ENCODE data around the gene IL1RL1.
"Not testable (repeated sequence)": the region's sequence is repeated elsewhere in the genome, so short reads cannot be mapped to it uniquely, and the experiment has no call there.

IL1RL1 gene

DNA sequence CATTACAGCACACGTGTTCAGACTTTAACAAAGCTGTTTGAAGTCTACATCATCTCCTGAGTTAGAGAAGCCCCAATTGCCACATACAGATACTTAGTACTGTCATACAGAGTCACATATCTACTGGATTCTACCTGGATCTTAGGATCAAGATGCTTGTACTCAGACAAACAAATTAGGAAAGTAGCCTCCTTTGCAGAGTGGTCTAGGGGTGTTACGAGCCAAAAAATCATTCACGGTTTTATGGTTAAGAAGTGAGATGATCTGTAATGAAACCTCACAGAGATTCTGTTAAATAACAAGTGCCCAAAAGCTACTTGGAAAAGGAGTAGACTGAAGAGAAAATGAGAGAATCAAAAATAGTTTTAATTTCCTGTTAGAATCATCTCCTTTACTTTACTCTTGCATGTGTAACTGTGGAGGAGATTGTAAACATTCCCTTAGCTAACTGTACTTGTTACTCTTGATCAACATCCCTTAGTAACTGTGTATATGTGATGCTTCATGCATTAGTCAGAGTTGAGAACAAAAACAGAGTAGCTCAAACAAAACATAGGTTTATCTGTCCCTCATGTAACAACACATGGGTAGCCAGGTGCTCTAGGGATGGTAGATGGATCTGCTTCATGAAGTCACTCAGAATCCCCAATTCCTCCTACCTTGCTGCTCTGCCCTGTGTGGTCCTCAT lies 16.4 kb upstream of the IL1RL1 start:
- DNase-seq = no peak

DNA sequence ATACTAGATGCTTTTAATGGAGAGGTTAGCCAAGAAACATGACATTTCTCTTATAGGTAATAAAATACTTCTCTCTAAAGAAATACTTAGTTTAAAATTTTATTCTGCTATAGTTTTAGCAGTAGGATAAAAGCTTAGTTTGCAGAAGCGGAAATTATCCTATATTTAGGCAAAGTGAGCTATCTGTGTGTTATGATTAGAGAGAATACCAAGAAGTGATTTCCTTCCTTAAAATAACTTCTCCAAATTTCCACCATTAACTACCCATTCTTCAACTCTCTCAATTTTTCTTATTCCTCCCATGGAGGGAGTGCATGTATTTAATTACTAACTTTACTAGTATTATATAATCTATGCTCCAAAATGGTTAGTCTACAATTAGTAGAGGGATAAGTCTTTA lies 15.8 kb upstream of the IL1RL1 start:
- DNase-seq = no peak

DNA sequence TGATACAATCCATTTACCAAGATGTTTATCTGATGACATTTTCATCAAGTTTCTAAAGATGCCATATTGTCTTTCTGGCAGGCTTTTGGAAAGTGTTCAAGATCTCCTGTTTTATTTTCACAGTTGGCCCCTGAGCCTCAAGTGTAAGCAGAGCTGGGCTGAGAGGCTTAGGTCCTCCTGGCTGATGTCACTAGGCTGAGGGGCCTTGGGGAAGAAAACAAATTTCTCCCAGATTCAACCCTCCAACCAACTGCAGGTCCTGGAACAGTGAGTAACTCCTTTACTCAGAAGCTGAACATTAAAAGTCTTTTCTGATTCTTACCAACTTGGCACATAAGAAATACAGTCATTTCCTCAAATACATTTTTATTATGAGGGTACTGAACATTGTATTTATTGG lies 14.9 kb upstream of the IL1RL1 start:
- DNase-seq = no peak

GRCh38 chr2:102297891-102298290 lies 13.5 kb upstream of the IL1RL1 start:
- DNase-seq = no peak

GRCh38 chr2:102301867-102302362 lies 9.4 kb upstream of the IL1RL1 start:
- no peak for DNase-seq

- DNase-seq = no peak
Observed at GRCh38 chr2:102302458-102302857, 8.9 kb upstream of the IL1RL1 start.

DNA sequence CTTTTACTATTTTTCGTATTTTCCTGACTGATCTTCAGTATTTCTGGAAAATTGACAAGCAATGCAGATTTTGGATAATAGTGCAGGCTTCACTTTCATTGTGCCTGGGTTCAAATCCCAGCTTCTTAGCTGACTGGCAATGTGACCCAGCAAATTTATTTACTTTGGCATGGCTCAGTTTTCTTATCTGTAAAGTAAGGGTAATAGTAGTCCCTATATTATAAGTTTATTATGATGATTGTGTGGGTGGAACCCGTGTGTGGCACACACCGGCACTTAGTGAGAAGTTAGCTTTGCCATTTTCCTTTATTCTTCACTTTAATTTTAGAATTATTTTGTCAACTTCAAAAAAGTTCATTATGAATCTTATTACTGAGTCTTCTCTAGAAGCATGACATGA lies 7.8 kb upstream of the IL1RL1 start:
- no peak for DNase-seq

- no peak for DNase-seq
Observed at GRCh38 chr2:102304268-102304667, 7.1 kb upstream of the IL1RL1 start.

DNA sequence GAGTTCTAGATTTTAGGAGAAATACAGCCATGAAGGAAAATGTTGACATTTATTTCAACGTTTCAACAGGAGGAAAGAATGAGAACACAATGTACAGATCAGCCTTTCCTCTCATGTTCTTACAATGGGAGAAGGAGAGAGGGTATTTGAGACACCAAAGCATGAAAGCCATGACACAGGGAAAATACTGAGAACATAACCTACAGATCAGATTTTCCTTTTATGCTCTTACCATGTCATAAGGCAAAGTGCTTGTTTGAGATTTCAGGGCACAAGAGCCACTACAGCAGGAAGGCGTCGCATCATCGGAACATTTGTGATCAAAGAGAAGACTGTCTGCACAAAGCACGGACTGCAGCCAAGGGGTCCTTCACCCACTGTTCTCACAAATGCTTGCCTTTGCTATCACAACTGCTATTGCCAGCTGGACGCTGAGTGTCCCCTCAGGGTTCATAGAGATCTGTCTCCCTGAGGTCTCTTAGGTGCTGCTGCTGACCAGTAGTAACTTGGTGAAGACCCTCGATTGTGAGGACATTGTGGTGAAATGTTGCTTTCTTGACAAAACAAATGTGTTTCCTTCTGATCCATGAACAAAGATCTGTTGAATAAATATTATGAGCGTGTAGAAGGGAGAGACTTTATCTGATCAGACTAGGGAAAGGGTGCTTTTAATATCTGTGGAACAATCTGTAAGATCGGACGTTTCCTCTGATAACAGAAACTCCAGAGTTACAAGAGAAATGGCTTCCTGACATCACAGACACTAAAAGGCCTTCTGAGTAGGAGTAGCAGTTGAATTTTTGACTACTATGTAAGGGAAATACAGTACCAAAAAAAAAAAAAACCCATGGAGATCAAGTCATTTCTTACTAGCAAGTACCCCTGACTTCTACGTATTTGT lies 6.4 kb upstream of the IL1RL1 start:
- DNase-seq = no peak

DNA sequence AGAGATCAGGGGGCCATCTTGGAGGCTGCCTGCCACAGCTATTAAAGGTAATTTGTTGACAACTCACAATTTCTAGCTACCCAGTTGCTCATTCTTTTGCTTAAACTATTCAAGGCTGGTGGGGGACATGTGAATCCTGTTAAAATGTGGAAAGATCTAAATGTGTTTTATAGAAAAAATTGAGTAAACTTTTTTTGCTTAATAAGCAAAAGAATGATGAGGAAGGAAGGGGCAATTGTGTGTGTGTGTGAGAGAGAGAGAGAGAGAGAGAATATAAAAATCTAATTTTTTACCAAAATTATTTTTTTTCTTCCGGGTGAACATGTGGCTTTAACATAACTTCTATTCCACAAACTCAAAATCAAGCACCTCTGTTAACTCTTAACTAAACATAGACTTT lies 5.2 kb upstream of the IL1RL1 start:
- no peak for DNase-seq

DNA sequence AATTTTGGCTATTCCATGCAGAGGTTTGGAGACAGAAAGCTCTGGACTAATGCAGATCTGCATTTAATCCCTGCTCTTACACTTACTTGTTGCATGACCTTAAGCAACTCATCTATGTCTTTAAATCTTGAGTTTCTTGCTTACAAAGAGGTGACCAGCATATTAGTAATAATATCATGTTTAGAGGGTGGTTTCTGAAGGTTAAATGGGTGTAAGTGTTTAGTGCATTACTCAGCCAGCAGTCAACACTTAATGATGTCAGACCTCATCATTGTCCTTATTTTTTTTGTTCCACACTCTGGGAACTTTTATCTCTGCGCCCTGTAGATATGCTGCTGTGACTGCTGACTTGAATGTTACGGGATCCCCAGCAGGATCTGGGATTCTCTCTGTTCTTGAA lies 1.7 kb downstream of the IL1RL1 start:
- DNase-seq = no peak

- DNase-seq = no peak
Observed at GRCh38 chr2:102313471-102313870, 2.1 kb downstream of the IL1RL1 start.

- DNase-seq = no peak
Observed at GRCh38 chr2:102313950-102314349, 2.6 kb downstream of the IL1RL1 start.

GRCh38 chr2:102315921-102316320 lies 4.6 kb downstream of the IL1RL1 start:
- DNase-seq = no peak

DNA sequence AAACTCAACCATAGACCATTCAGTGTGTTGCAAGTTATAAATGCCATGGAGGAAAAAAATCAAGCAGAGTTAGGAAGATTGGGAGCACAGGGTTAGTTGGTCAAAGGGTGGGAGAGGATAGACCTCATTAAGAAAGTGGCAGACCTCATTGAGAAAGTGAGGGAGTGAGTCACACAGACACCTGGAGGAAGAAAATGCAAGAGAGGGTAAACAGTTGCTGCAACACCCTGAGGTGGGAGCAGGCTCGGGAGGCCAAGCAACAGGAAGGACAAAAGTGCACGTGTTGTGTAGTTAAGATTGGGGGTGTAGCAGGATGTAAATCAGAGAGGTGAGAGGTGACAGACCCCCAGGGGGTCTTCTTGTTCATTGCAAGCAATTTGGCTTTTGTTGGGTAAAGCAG lies 6.4 kb downstream of the IL1RL1 start:
- no peak for DNase-seq

GRCh38 chr2:102318437-102318836 lies 7.1 kb downstream of the IL1RL1 start:
- no peak for DNase-seq

- no peak for DNase-seq
Observed at GRCh38 chr2:102321941-102322719, 10.8 kb downstream of the IL1RL1 start.

DNA sequence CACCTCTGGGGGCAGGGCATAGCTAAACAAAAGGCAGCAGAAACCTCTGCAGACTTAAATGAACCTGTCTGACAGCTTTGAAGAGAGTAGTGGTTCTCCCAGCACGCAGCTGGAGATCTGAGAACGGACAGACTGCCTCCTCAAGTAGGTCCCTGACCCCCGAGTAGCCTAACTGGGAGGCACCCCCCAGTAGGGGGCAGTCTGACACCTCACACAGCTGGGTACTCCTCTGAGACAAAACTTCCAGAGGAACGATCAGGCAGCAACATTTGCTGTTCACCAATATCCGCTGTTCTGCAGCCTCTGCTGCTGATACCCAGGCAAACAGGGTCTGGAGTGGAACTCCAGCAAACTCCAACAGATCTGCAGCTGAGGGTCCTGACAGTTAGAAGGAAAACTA lies 13.6 kb downstream of the IL1RL1 start:
- not testable (repeated sequence) for DNase-seq

DNA sequence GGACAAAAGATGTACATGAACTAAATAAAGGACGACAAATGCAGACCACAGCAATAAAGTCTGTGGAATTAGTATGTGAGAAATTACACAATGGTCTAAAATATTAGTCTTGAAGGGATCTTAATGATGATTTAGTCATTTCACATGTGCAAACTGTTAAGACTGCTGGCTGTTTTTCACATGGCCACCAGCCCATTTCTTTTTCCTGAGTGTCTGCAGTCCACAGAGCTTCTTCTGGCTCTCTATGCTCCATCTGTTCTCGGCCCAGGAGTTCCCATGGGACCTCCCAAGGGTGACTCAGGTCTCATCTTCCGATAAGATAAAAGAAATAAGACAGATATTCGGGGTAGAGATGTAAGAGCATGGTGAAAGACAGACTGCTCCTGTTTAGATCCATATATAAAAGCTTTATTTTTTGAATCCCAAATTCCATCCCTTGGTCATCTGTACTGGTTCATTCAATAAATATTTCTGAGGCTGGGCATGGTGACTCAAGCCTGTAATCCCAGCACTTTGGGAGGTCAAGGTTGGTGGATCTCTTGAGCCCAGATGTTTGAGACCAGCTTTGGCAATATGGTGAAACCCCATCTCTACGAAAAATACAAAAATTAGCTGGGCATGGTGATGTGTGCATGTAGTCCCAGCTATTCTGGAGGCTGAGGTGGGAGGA lies 20.1 kb downstream of the IL1RL1 start:
- no peak for DNase-seq

DNA sequence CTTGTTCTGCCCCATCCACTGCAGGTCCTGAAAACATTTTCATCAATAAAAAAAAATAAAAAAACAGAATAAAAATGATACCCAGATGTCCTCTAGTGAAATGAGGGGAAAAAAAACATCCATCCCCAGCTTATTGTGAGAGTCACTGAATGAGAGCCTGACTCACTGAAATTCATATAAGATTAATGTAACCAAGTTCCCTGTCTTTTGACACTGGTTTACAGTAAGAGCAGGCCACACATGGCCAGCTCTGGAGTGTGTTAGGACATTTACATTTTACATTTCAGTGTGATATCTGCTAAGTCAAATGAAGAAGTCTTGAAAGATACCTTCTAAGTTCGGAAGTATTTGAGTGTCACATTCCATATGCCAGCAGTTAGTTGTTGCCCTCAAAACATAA lies 23.1 kb downstream of the IL1RL1 start:
- DNase-seq = no peak

DNA sequence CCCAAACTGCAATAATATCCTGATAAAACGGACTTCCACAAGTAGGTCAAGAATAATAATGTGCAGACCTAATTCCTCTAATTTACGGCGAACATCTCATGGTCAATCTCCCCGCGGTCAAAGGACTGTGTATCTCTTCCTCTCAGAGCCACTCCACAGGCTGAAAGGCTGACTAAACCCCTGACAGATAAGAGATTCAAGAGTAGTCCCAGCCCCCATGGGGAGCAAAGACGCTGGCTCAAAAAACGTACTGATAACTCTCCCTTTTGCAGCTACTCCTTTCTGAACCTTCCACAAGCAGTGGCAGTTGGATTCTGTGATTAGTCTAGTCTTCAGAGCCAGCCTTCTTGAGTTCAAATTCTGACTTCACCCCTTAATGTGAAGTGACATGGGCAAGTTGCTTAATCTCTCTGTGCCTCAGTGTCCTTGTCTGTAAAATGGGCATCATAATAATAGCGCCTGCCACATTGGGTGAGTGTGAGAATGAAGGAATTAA lies 24.6 kb downstream of the IL1RL1 start:
- no peak for DNase-seq

DNA sequence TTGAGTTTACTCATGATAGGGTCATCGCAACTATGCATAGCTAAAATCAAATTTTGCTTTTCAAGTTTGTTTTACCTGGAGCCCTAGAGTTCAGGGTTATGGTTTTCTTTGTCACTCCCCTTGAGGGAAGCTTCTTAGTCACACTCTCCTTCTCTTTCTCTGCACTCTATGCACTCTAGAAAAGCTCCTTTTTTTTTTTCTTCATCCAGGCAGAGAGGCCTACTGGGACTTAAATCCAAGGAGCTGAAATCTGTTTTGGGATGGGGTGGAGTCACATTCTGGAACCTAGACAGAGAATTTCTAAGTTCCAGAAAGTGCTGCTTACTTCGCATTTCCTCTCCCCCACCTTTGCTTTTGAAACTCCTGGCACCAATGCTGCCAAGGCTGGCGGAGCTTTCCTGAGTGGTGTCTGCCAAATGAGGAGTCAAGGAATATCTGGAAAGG lies 25.2 kb downstream of the IL1RL1 start:
- no peak for DNase-seq

- no peak for DNase-seq
Observed at GRCh38 chr2:102337012-102337411, 25.6 kb downstream of the IL1RL1 start.

Data from NCI-H1436 treated with DMSO at 0.1 percent for 48 hours (cell line).